ENCODE results near the gene MYH7B.

MYH7B gene

DNA sequence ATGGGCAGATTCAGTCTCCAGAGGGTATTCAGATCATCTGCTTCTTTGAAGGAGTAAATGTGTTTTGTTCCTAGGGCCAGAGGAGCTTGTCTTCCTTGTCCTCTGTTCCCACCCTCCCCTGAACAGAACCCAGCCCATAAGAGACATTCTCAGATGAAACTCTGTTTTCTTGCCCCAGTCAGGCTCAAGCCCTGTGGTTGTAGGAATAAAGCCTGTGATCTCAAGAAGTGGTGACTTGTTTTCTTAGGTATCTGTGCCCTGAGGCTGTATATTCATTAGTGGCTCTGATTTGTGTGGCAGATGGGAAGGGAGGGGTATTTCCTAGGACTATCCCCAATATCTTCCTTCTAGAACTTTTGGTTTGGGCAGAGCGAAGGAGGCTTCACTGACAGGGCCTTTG is 27.9 kb upstream of the MYH7B start:
- Histone ChIP-seq H3K27me3 (ENCODE audit: insufficient read depth, low read length) (no peaks in the 10 kb centered on the region), H3K4me3 (ENCODE audit: low read length) (no peak overlapping the region), H3K9me3 (ENCODE audit: low read length) (peaks cover 5% of the 10 kb centered on the region), H2AFZ (ENCODE audit: low read depth, low read length) (no peak overlapping the region), H3K4me1 (ENCODE audit: insufficient read depth, low read length) (no peaks in the 10 kb centered on the region), H3K36me3 (ENCODE audit: insufficient read depth, low read length) (peaks cover 48% of the 10 kb centered on the region)

DNA sequence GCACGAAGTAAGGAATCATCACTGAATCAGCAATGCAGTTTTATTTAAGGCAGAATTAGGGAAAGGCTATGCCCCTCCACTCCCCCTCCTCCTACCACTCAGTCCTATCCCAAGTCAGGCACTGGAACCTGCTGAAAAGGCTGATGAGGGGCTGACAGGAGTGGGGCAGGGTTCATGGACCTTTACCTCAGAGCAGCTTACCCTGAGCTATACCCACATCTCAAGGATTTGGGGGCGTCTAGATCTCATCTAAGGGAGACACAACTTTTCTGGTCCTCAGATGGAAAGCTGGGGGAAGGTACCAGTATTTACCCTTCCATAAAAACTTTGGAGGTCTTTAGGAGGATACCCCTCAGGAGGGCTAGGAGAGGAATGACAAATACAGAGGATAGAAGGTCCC is 27.3 kb upstream of the MYH7B start:
- H3K36me3 ChIP-seq (ENCODE audit: insufficient read depth, low read length), result peaks cover 42% of the 10 kb centered on the region
- no peak overlapping the region for H2AFZ ChIP-seq (ENCODE audit: low read depth, low read length)
- H3K9me3 ChIP-seq (ENCODE audit: low read length), result no peaks in the 10 kb centered on the region
- H3K4me1 ChIP-seq (ENCODE audit: insufficient read depth, low read length), result no peaks in the 10 kb centered on the region
- H3K4me3 ChIP-seq (ENCODE audit: low read length), result no peak overlapping the region
- H3K27me3 ChIP-seq (ENCODE audit: insufficient read depth, low read length), result no peaks in the 10 kb centered on the region

DNA sequence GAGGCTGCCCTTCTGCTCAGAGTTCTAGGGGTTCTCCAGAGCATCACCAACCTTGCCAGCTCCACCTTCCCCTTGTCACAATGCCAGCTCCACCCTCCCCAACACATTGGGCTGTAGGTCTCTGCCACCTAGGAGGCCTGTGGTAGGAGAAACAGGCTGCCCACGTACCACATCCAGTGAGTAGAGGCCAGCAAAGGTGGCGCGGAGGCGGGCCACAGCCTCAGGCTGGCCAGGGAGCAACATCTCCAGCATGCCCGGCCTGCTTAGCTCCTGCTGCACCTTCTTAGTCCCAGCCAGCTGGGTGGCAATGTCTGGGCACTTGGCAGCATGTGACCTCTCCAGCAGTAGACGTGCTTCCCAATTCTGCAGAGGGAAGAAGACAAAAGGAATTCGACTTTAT is 23.9 kb upstream of the MYH7B start:
- H3K4me1 ChIP-seq (ENCODE audit: insufficient read depth, low read length), result no peaks in the 10 kb centered on the region
- no peaks in the 10 kb centered on the region for H3K27me3 ChIP-seq (ENCODE audit: insufficient read depth, low read length)
- peaks cover 38% of the 10 kb centered on the region for H3K36me3 ChIP-seq (ENCODE audit: insufficient read depth, low read length)
- no peak overlapping the region for H2AFZ ChIP-seq (ENCODE audit: low read depth, low read length)
- no peaks in the 10 kb centered on the region for H3K9me3 ChIP-seq (ENCODE audit: low read length)
- no peak overlapping the region for H3K4me3 ChIP-seq (ENCODE audit: low read length)

DNA sequence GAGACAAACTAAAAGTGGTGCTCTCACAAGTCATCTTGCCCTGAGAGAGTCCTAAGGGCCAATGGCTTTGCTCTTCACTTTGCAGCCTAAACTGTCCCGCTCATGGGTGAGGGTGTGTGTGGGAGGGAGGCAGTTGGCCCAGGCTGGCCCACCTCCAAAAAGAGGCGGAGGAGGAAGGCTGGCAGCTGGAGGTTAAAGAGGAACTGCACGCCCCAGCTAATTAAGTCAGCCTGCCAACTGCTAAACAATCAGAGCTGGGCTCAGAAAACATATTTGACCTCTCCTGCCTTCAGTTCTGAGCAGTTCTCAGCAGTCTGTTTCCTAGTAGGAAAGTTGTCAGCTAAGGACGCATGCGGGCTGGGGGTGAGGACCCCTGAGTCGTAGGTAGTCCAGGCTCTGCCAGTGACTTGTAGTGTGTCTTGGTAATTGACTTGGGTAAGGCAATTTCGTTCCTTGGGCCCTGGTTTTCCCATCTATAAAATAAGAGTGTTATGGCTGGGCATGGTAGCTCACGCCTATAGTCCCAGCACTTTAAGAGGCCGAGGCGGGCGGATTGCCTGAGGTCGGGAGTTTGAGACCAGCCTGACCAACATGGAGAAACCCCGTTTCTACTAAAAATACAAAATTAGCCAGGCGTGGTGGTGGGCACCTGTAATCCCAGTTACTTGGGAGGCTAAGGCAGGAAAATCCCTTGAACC is 17.1 kb upstream of the MYH7B start:
- Histone ChIP-seq H3K36me3 (ENCODE audit: insufficient read depth, low read length) (peaks cover 34% of the 10 kb centered on the region), H3K4me1 (ENCODE audit: insufficient read depth, low read length) (no peaks in the 10 kb centered on the region), H3K27me3 (ENCODE audit: insufficient read depth, low read length) (no peaks in the 10 kb centered on the region), H3K9me3 (ENCODE audit: low read length) (no peaks in the 10 kb centered on the region), H2AFZ (ENCODE audit: low read depth, low read length) (no peak overlapping the region), H3K4me3 (ENCODE audit: low read length) (no peak overlapping the region)

DNA sequence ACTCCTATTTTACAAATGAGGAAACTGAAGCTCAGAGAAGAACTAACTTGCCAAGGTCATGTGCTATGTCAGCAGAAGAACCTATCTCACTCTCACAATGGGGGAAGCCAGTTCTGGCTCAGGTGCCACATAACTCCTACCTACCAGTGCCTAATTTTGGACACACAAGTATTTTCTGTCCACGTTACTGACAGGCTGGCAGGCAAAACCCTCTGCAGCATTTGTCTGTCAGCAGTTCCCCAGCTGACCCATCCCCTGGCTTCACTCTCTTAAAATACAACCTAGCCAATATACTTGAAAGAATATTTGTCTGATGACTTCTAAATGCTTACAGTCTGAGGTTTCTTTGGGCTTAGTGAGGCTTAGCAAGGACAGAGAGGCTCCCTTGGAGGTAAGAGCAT is 15.6 kb upstream of the MYH7B start:
- peaks cover 38% of the 10 kb centered on the region for H3K36me3 ChIP-seq (ENCODE audit: insufficient read depth, low read length)
- H2AFZ ChIP-seq (ENCODE audit: low read depth, low read length), result no peak overlapping the region
- H3K27me3 ChIP-seq (ENCODE audit: insufficient read depth, low read length), result no peaks in the 10 kb centered on the region
- H3K4me1 ChIP-seq (ENCODE audit: insufficient read depth, low read length), result no peaks in the 10 kb centered on the region
- no peaks in the 10 kb centered on the region for H3K9me3 ChIP-seq (ENCODE audit: low read length)
- no peak overlapping the region for H3K4me3 ChIP-seq (ENCODE audit: low read length)

DNA sequence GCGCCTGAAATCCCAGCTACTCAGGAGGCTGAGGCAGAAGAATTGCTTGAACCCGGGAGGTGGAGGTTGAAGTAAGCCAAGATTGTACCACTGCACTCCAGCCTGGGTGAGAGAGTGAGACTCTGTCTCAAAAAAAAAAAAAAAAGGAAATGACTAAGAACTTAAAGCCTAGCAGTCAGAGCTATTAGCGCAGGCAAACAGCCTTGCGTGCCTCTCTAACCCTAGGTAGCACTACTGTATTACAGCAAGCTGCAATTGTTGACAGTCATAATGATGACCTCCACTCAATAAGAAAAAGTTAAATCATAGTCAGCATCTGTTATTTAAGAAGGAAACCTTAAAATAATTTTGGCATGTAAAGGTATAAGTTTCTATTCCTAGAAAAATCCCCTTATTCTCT is 14.4 kb upstream of the MYH7B start:
- peaks cover 44% of the 10 kb centered on the region for H3K36me3 ChIP-seq (ENCODE audit: insufficient read depth, low read length)

DNA sequence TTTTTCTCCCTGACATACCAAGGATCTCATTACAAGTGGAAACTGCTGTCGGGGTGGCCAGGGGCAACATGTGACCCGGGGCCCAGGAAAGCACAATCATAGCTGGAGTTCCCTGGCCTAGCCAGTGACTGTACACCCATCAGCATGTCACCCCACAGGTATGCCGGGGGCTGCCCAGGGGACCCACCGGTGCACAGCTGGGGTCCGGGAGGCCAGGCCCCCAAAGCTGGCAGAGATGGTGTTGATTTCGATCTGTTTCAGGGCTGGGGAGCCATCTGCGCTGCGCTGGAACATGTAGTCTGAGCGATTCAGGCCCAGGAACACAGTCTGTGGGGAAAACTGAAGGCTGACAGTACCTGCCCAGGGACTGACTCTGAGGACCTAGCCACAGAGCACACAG is 13.4 kb upstream of the MYH7B start:
- peaks cover 43% of the 10 kb centered on the region for H3K36me3 ChIP-seq (ENCODE audit: insufficient read depth, low read length)

More for the DNA sequence above, 14.4 kb upstream of the MYH7B start:
- no peaks in the 10 kb centered on the region for H3K27me3 ChIP-seq (ENCODE audit: insufficient read depth, low read length)
- no peaks in the 10 kb centered on the region for H3K9me3 ChIP-seq (ENCODE audit: low read length)
- H3K4me3 ChIP-seq (ENCODE audit: low read length), result no peak overlapping the region
- no peak overlapping the region for H2AFZ ChIP-seq (ENCODE audit: low read depth, low read length)
- H3K4me1 ChIP-seq (ENCODE audit: insufficient read depth, low read length), result no peaks in the 10 kb centered on the region

DNA sequence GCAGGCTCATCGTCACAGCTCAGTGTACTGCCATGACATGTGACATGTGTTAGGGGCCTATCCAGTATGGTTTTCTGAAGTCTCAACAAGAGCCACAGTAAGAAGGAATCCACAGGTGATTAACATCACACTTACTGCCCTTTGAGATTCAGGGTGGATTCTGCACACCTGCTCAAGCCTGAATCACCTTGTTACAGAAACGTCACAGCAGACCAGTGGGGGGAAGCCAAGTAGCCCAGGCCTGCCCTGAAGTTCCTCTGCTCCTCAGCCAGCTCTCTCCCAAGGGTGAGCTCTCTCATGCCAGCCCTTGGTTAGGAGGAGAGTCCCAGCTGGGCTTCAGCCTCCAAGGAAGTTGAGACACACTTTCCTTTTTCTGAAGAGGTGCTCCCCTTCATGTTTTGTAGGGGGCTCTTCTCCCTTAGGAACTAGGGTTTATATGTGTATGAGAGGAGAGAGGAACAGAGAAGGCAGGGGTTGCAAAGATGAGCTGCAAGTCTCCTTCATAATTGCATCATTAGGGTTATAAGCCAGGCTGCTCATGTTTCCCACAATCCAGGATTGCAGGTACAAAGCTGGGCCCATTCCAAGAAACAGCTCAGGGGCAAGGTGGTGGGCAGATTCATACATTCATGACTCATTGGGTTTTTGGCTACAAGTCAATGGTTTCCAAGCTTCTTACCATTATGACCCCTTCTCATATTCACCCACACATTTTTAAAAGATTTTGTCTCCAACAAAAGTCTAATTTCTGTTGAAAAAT is 11.7 kb upstream of the MYH7B start:
- no peak overlapping the region for H3K4me3 ChIP-seq (ENCODE audit: low read length)
- H3K27me3 ChIP-seq (ENCODE audit: insufficient read depth, low read length), result no peaks in the 10 kb centered on the region
- H3K4me1 ChIP-seq (ENCODE audit: insufficient read depth, low read length), result no peaks in the 10 kb centered on the region
- H2AFZ ChIP-seq (ENCODE audit: low read depth, low read length), result no peak overlapping the region
- no peaks in the 10 kb centered on the region for H3K9me3 ChIP-seq (ENCODE audit: low read length)
- H3K36me3 ChIP-seq (ENCODE audit: insufficient read depth, low read length), result peaks cover 37% of the 10 kb centered on the region

More for the DNA sequence above, 13.4 kb upstream of the MYH7B start:
- Histone ChIP-seq H2AFZ (ENCODE audit: low read depth, low read length) (no peak overlapping the region), H3K9me3 (ENCODE audit: low read length) (no peaks in the 10 kb centered on the region), H3K4me3 (ENCODE audit: low read length) (no peak overlapping the region), H3K4me1 (ENCODE audit: insufficient read depth, low read length) (no peaks in the 10 kb centered on the region), H3K27me3 (ENCODE audit: insufficient read depth, low read length) (no peaks in the 10 kb centered on the region)

DNA sequence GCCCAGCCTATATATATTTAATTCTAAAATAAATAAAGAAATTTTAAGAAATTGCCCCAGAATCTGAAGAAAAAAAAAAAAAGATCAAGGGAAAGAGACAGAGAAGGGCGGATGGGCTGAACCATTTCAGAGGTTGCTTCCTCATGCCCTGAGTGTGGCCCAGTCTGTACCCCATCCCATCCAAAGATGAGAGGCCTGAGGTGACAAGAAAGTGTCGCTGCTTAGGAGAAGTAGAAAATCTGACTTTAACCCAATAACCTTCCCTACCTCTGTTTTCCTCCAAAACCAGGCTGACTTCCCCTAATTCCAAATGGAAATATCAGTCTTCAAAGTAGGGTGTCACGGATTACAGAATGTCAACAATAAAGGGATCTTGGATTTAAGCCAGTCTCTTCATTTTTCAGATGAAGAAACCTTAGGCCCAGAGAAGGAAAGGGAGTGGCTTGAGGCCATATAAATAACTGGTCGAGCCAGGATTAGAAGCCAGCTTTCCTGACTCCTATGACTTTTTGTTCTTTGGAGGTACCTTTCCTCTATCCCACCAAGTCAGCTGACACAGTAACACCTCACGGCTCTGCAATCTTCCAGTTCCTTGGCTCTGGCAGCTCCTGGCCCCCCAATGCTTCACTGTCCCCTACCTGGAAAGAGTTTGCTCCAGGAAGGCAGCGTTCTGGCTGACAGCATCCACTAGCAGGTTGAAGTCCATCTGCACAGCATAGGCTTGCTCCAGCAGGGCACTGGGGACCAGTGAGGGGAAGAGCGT is 10.2 kb upstream of the MYH7B start:
- H3K9me3 ChIP-seq (ENCODE audit: low read length), result no peaks in the 10 kb centered on the region
- no peaks in the 10 kb centered on the region for H3K27me3 ChIP-seq (ENCODE audit: insufficient read depth, low read length)
- H3K4me1 ChIP-seq (ENCODE audit: insufficient read depth, low read length), result no peaks in the 10 kb centered on the region

DNA sequence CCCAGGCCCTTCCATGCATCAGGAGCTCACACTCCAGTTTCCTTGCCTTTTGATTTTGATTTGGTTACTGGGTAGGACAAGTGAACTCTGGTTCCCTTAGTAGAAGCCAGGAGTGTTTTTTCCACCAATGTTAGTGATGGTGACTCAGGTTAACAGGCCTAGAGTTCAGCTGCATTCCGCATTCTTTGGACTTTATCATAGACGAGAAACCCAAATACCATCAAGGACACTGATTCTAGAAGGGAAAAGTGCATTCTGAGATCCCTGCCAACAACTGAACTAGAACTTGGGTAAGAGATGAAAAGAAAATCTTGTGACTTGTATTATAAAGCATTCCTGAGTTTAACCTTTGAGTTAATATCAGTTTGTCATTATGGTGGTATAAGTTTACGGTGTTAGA is 9.0 kb upstream of the MYH7B start:
- H3K36me3 ChIP-seq (ENCODE audit: insufficient read depth, low read length), result peaks cover 40% of the 10 kb centered on the region

More for the DNA sequence above, 10.2 kb upstream of the MYH7B start:
- peaks cover 45% of the 10 kb centered on the region for H3K36me3 ChIP-seq (ENCODE audit: insufficient read depth, low read length)
- no peak overlapping the region for H3K4me3 ChIP-seq (ENCODE audit: low read length)
- no peak overlapping the region for H2AFZ ChIP-seq (ENCODE audit: low read depth, low read length)

DNA sequence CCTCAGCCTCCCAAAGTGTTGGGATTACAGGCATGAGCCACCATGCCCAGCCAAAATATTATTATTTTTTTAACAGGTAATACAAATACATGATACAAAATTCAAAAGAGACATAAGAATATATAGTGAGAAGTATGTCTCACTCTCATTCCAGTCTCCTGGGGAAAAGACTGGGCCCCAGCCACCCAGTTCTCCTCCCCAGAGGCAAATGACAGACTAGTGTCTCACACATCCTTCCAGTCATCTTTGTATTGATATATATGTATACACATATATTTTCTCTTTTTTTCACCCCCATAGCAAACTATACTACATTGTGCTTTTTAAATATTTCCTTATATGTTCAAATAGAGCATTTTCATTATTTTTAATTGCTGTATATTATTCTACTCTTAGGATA is 8.3 kb upstream of the MYH7B start:
- Histone ChIP-seq H3K4me1 (ENCODE audit: insufficient read depth, low read length) (no peaks in the 10 kb centered on the region), H3K4me3 (ENCODE audit: low read length) (no peak overlapping the region), H3K36me3 (ENCODE audit: insufficient read depth, low read length) (peaks cover 38% of the 10 kb centered on the region), H3K9me3 (ENCODE audit: low read length) (no peaks in the 10 kb centered on the region), H2AFZ (ENCODE audit: low read depth, low read length) (no peak overlapping the region), H3K27me3 (ENCODE audit: insufficient read depth, low read length) (no peaks in the 10 kb centered on the region)

More for the DNA sequence above, 9.0 kb upstream of the MYH7B start:
- H3K27me3 ChIP-seq (ENCODE audit: insufficient read depth, low read length), result no peaks in the 10 kb centered on the region
- H3K9me3 ChIP-seq (ENCODE audit: low read length), result no peaks in the 10 kb centered on the region
- H3K4me3 ChIP-seq (ENCODE audit: low read length), result no peak overlapping the region
- H2AFZ ChIP-seq (ENCODE audit: low read depth, low read length), result no peak overlapping the region
- no peaks in the 10 kb centered on the region for H3K4me1 ChIP-seq (ENCODE audit: insufficient read depth, low read length)

DNA sequence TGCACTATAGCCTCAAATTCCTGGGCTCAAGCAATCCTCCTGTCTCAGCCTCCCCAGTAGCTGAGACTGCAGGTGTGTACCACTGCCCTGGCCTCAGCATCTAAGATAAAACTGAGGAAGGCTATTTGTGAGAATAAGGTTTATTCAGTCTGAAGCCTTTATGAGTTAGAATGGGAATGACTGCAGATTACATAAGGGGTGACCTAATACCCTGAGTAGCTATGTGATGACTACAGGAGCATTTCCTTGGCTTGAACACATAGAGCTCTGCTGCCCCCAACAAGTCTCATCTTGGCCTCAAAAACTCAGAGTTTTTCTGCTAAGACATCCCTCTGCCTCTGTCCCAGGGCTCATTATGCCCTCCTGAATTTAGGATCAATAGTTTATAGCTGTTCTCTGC is 7.6 kb upstream of the MYH7B start:
- no peaks in the 10 kb centered on the region for H3K27me3 ChIP-seq (ENCODE audit: insufficient read depth, low read length)
- H2AFZ ChIP-seq (ENCODE audit: low read depth, low read length), result no peak overlapping the region
- no peak overlapping the region for H3K4me3 ChIP-seq (ENCODE audit: low read length)
- no peaks in the 10 kb centered on the region for H3K9me3 ChIP-seq (ENCODE audit: low read length)
- H3K4me1 ChIP-seq (ENCODE audit: insufficient read depth, low read length), result no peaks in the 10 kb centered on the region
- H3K36me3 ChIP-seq (ENCODE audit: insufficient read depth, low read length), result peaks cover 33% of the 10 kb centered on the region

DNA sequence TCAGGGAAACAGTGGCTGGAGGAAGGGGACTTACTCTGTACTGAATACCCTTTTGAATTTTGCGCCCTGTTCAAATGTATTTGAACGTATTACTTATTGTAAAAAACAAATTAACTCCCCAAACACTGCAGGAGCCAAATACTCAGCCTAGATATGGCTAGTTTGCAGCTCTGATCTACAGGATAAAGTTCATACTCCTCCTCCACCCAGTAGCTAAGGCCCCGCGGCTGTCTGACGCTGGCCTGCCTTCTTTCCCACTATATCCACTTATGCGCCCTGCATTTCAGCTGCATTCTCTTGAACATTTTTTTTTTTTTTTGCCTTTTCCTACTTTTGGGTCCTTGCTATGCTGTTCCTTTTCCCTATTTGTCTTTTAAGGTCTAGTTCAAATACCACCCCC is 6.5 kb upstream of the MYH7B start:
- Histone ChIP-seq H3K9me3 (ENCODE audit: low read length) (no peaks in the 10 kb centered on the region), H3K27me3 (ENCODE audit: insufficient read depth, low read length) (no peaks in the 10 kb centered on the region), H2AFZ (ENCODE audit: low read depth, low read length) (no peak overlapping the region), H3K36me3 (ENCODE audit: insufficient read depth, low read length) (peaks cover 30% of the 10 kb centered on the region), H3K4me3 (ENCODE audit: low read length) (no peak overlapping the region), H3K4me1 (ENCODE audit: insufficient read depth, low read length) (no peaks in the 10 kb centered on the region)
